D721Med (cell line): ENCODE results near the gene SCN9A.

Source experiments
- DNase-seq: peaks from one replicate; pipeline ENCODE4 v3.0.0; 2011; ENCODE audit warnings: low spot score; ENCODE audit not compliant: insufficient read length
- FAIRE-seq: peaks from 2 replicates; lab custom pipeline; 2011; peaks lifted over from hg19 to GRCh38; lab: Jason Lieb, UNC
- TF ChIP-seq, protein P1 (sequence below): IDR thresholded peaks from 2 replicates; pipeline ENCODE4 v1.5.1; 2012; ENCODE audit warnings: mild to moderate bottlenecking, control low read depth; ENCODE audit not compliant: insufficient read depth; ENCODE audit errors: missing control alignments

Gene SCN9A

DNA sequence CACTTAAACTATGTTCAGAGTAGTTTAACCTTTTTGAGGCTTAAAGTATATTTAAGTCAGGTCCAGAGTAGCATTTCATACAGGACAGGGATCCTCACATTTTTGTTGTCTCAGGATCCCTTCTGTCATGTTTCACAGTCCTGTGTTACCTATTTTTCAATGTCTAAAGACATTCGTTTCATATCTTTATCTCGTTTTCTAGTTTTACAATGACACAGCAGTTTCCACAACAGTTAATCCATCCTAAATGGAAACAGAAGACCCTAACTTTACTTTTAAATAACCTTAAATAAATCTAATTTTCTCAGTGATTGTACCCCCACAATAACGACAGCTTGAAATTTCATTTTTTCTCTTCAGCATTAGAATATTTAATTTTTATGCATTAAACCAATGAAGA, 17.3 kb upstream of the SCN9A start:
- TF ChIP-seq, protein P1, sequence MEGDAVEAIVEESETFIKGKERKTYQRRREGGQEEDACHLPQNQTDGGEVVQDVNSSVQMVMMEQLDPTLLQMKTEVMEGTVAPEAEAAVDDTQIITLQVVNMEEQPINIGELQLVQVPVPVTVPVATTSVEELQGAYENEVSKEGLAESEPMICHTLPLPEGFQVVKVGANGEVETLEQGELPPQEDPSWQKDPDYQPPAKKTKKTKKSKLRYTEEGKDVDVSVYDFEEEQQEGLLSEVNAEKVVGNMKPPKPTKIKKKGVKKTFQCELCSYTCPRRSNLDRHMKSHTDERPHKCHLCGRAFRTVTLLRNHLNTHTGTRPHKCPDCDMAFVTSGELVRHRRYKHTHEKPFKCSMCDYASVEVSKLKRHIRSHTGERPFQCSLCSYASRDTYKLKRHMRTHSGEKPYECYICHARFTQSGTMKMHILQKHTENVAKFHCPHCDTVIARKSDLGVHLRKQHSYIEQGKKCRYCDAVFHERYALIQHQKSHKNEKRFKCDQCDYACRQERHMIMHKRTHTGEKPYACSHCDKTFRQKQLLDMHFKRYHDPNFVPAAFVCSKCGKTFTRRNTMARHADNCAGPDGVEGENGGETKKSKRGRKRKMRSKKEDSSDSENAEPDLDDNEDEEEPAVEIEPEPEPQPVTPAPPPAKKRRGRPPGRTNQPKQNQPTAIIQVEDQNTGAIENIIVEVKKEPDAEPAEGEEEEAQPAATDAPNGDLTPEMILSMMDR: no peak
- no peak for DNase-seq
- no peak for FAIRE-seq

DNA sequence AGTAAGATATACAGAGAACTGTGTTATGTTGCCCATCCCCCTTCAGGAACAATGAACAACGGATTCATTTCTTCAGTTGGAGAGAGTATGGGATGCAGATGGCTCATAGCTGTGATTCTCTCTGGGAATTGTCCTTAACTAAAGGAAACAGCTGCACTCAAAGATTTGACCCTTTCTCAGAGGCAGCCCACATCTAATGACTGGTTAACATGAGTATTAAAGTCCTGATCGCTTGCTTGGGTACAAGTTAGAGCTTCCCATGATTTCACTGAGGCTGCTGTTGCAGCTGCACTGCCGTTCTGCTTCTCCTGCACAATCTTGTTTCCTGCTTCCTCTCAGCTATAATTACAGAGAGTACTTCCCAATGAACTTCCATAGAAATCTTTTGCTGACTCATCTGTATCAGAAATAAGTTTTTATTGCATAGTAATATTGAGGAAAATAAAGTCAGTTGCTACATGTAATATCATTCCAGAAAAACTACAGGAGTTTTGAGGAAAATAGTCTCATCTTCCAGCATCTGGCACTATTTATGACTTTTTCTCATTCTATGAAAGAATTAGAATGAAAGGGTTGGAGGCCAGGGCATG, 12.8 kb upstream of the SCN9A start:
- FAIRE-seq: no peak
- DNase-seq: no peak
- TF ChIP-seq, protein P1: no peak

DNA sequence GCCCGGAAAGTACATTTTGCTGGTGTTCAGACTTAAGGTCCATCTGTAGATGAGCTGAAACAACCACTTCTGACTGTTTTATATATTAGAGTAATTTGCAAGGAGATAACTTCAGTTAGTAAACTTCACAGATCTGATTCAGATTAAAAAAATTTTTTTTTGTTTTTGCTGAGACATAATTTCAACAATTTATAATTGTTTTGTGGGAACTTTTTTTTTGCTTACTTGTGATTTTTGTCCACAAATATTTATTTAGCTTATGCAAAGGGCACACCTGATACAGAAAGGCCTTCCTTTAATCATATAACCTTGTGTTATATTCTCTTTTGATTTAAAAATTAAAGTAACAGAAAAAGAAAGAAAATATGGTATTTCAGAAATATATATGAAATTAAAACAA, 9.6 kb upstream of the SCN9A start:
- TF ChIP-seq, protein P1: no peak
- FAIRE-seq (no peak), DNase-seq (no peak)

DNA sequence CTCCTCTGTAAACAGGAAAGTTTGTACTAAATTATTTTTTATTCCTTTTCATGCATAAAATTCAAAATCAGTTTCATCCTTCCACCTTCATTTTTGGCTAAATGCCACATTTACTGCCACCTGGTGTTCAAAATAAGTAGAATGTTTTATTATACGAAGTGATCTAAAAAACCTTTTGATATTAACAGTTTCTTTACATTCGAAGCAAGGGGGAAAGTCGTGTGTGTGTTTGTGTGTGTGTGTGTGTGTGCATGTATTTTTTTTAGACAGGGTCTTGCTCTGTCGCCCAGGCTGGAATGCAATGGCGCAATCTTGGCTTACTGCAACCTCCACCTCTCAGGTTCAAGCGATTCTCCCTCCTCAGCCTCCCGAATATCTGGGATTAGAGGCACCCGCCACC, 9.0 kb upstream of the SCN9A start:
- DNase-seq (no peak), FAIRE-seq (no peak)
- TF ChIP-seq, protein P1: peak; percentile 61

DNA sequence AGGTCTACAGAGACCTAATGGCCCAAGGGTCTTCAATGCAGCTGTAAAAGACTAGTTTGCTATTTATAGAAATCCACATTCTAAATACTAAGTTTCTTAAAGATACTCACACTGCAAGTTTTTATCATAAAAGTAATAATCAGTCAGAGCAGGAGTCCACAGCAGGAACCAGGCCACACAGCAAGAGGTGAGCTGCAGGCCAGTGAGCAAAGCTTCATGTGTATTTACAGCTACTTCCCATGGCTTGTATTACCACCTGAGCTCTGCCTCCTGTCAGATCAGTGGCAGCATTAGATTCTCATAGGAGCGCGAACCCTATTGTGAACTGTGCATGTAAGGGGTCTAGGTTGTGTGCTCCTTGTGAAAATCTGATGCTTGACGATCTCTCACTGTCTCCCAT, 6.7 kb upstream of the SCN9A start:
- DNase-seq (no peak), FAIRE-seq (no peak)
- TF ChIP-seq, protein P1: no peak

DNA sequence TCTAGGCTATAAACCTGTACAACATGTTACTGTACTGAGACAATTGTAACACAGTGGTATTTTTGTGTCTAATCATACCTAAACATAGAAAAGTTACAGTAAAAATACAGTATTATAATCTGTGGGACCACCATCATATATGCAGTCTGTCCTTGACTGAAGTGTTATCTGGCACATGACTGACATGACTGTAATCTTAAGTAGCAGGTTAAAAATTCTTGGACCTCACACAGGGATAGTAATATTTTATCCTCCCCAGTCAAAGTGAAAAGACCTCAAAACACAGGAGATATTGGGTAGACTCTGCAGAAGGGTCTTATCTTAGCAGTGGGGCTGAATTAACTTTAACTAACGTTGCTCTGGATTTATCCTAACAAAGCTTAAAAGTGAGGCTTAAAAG, 4.9 kb upstream of the SCN9A start:
- DNase-seq (no peak), FAIRE-seq (no peak)
- TF ChIP-seq, protein P1: no peak

DNA sequence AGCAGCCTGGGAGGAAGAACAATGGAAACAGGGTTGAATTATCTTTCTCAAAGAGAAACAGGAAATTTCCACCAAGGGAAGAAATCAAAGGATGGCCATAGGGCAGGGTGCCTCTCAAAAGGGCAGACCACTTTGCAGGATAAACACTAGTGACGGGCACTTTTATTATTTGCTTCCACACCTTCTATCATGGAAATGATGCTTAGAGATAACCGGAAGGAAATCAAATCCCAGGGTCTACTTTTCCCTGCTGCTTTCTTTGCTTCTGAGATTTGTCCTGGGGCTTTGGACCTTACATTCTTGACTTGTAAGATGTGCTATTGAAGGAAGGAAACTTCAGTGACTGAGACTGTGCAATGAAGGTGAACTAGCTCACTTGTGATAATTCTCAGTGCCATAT, 1.1 kb upstream of the SCN9A start:
- DNase-seq (no peak), FAIRE-seq (no peak)
- TF ChIP-seq, protein P1: no peak
